ENCODE measurements around the gene LBP.

DNA sequence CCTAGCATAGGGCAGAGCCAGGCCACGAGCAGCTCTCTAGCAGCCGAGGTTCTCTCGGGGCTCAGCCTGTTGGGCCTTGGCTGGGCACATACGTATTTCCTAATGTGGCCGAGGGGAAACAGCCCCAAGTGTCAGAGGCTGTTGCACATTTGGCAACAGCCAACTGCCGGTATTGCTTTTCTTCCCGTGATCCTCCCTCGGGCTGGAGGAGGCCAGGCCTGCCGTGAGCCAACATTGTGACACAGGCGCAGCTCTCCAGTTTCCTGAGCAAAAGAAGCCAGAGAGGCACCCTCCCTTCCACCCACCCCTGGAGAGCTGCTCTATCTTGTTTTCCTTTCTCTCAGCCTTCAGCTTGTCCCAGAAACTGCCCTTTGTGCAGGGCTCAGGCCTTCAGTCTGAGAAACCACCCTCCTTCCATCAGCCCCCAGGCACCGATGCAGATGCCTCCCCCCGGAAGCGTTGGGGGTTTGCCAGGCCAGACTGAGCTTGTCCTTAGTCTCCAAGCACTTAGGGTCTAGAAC is 47.5 kb upstream of the LBP start:
- TF ChIP-seq POLR2A (IDR thresholded peaks at IDR 0.05): no peak
- peak in 1 of 4 donors; percentile 13 for TF ChIP-seq EP300 (IDR thresholded peaks at IDR 0.05)
- TF ChIP-seq, protein P1, sequence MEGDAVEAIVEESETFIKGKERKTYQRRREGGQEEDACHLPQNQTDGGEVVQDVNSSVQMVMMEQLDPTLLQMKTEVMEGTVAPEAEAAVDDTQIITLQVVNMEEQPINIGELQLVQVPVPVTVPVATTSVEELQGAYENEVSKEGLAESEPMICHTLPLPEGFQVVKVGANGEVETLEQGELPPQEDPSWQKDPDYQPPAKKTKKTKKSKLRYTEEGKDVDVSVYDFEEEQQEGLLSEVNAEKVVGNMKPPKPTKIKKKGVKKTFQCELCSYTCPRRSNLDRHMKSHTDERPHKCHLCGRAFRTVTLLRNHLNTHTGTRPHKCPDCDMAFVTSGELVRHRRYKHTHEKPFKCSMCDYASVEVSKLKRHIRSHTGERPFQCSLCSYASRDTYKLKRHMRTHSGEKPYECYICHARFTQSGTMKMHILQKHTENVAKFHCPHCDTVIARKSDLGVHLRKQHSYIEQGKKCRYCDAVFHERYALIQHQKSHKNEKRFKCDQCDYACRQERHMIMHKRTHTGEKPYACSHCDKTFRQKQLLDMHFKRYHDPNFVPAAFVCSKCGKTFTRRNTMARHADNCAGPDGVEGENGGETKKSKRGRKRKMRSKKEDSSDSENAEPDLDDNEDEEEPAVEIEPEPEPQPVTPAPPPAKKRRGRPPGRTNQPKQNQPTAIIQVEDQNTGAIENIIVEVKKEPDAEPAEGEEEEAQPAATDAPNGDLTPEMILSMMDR (IDR thresholded peaks at IDR 0.05): no peak

All from sigmoid colon (tissue), 4 donors.